Posterior vena cava (tissue), 2 donors: ENCODE data around the gene MAN1A2. TPM values are rescaled to one million over a fixed set of nuclear protein-coding genes. Genes with fewer than 3 reads are reported as not detected.
"Not testable (repeated sequence)": the region's sequence is repeated elsewhere in the genome, so short reads cannot be mapped to it uniquely, and the experiment has no call there.

ENCODE experiments used
- DNase-seq: peaks from one replicate; pipeline ENCODE4 v3.0.0-alpha.2; 2020; ENCODE audit warnings: low spot score
- intact Hi-C, 2 donors: fragments of 100-400 bp; cut with DNase I; formaldehyde crosslinking; loops; one replicate each; pipeline versions ENCODE4 v1.14.1 to v1.14.2; 2022 to 2023
- total RNA-seq, 2 donors: library from RNA; stranded (reverse); fragmentation: NEBNext Ultra II Directional; extraction: Animal tissue kit (Norgen Biotek cat#: 25700); gene quantifications; one replicate each; pipeline ENCODE4 v1.2.1, GENCODE V29; 2021
- donor health status: DM: yes; HTN: yes; CAD: no.
- donor health status: DM: yes; HTN: yes; CAD: no.

Gene MAN1A2
- total RNA-seq, 2 donors from 2014 or later = 47.3 to 48.7 TPM

DNA sequence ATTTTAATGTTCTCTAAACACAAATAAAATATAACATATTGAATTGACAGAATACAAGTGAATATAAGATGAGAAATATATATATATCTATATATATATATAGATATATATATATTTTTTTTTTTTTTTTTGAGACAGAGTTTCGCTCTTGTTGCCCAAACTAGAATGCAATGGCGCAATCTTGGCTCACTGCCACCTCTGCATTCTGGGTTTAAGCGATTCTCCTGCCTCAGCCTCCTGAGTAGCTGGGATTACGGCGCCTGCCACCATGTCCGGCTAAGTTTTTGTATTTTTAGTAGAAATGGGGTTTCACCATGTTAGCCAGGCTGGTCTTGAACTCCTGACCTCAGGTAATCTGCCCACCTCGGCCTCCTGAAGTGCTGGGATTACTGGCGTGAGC is 91.2 kb downstream of the MAN1A2 start:
- intact Hi-C loops, DNase-seq: not testable (repeated sequence)

DNA sequence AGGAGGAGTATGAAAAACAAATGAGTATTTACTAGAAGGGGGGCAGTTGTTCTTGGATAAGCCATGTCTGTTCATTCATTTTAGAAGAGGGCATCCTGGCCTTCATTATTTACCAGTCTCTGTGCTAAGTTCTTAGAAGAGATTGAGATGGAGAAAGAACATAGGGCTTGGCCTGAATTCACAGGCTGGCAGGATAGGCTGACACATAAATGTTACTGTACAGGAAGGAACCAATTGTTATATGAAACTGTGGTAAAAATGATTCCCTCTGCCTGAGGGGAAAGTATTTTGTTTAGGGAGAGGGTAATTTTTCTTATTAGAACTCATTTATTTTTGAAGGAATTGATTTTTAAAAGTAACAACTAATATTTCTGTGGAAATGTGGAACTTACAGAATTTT is 99.5 kb downstream of the MAN1A2 start:
- no peak for DNase-seq
- intact Hi-C loops = no loop called here

DNA sequence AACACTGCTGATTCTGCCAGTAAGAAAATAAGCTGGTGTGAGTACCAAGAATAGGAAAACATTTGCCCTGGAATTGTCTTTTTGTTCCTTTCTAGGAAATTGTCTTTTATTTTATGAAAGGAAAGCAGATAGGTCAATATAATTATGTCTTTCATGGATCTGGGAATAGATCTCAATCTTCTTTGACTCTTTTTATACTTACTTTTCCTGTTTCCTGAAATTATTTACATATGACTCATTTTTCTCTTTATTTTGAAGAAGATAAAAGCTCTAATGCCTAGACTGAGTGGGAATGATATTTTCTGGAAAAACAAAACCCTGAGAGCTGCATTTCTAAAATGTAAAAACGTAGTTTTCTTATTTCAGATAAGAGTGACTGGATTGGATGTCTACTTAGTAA is 100.1 kb downstream of the MAN1A2 start:
- DNase-seq = no peak
- intact Hi-C loops = no loop called here

DNA sequence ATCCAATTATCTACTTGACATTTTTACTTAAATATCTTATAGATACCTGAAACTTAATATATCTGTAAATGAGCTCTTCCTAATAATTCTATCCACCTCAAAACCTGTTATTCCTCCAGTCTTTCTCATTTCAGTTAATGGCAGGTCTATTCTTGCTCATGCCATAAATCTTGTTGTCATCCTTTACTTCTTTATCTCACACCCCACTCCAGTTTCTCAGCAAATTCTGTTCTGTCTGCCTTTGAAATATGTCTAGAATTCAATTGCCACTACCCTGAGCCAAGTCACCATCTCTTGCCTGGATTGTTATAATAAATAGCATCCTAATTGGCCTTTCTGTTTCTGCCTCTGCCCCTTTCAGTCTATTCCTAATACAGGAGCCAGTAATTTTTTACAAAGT is 105.8 kb downstream of the MAN1A2 start:
- intact Hi-C loops = no loop called here
- DNase-seq = no peak

DNA sequence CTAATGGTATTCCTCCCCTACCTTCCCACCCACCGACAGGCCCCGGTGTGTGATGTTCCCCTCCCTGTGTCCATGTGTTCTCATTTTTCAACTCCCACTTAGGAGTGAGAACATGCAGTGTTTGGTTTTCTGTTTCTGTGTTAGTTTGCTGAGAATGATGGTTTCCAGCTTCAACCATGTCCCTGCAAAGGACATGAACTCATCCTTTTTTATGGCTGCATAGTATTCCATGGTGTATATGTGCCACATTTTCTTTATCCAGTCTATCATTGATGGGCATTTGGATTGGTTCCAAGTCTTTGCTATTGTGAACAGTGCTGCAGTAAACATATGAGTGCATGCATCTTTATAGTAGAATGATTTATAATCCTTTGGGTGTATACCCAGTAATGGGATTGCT is 108.2 kb downstream of the MAN1A2 start:
- intact Hi-C loops, DNase-seq: not testable (repeated sequence)

DNA sequence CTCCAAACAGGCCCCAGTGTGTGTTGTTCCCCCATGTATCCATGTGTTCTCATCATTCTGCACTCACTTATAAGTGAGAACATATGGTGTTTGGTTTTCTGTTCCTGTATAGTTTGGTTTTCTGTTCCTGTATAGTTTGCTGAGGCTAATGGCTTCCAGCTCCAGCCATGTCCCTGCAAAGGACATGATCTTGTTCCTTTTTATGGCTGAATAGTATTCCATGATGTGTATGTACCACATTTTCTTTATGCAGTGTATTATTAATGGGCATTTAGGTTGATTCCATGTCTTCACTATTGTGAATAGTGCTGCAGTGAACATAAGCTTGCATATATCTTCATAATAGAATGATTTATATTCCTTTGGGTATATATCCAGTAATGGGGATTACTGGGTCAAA is 111.8 kb downstream of the MAN1A2 start:
- DNase-seq = no peak
- intact Hi-C loops = no loop called here

DNA sequence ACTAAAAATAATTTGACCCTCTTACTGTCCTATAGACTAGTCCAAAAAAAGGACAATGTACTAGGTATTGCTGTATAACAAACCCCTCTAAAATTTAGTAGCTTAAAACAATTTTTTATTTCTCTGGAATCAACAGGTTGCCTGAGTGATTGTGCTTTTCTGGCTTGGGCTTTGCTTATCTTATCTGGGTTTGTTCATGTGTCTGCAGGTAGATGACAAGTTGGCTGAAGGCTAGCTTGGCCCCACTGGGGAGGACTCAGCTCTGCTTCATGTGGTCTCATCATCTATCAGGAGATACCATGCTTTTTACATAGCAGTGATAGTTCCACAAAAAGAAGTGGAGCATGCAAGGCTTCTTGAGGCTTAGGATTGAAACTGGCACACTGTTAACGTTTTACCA is 114.2 kb downstream of the MAN1A2 start:
- intact Hi-C loops = no loop called here
- DNase-seq = no peak

DNA sequence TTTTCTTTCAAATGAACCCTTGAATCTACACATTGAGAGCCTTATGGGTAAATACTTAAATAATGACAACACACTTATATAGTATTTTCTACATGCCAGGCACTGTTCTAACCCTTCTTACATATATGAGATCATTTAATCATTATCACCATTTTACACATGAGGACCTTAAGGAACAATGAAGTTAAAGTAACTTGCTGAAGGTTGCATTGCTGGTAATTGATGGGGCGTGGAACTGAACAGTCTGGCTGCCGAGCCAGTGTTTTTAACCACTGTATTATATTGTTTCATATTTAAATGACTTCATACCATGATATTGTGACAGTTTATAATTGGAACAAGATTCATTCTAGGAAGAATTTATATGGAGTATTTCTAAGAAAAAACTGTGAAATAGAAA is 126.7 kb downstream of the MAN1A2 start:
- intact Hi-C loops = no loop called here
- DNase-seq = no peak

DNA sequence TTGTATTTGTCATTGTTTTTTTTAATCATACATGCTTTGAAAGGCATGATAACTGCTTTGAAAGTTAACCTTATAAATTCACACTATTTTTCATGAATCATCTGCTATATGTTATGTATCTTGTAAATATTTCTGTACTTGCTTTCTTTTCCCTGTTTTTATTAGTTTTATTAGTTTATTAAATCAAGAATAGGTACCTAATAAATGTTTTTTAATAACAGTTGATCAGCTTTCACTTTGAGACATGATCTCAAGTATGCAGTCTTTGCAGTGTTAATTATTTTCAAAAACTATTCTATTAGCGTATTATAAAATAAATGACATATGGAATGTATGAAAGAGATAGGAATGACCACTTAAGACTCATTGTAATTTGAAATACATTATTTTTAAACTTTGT is 127.8 kb downstream of the MAN1A2 start:
- intact Hi-C loops = no loop called here
- DNase-seq = no peak

DNA sequence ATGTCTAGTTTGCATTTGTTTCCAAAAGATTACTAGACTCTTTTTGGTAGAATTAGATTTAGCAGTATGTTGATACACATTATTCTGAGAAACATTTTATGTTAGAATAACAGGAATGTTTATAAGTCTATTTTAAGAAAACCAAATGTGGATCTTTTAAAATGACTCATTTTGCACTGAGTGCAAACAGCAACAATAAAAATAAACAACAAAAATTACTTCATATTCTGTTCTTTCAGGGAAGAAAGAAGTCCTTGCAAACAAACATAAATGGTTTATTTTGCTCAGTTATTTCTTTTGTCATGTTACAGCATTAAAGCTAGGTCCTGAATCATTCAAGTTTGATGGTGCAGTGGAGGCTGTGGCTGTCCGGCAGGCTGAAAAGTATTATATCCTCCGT is 131.8 kb downstream of the MAN1A2 start:
- DNase-seq = no peak
- intact Hi-C loops = no loop called here

DNA sequence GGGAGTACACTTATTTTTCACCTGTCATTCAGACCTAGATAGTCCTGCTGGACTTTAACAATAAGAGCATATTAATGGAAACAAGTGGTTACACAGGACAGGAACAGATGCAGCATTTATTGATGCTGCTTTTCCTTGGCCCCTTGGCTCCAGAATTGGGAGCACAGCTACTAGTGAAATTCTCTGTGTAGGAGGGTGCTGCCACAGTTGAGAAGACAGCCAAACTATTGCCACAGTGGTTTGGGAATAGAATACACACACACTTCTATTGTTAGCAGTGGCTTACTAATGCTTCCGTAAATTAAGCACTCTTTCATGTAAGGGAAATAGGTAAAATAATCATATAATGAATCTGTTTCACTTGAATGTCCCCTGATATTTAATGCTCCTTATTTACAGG is 133.3 kb downstream of the MAN1A2 start:
- DNase-seq = no peak
- intact Hi-C loops = no loop called here

DNA sequence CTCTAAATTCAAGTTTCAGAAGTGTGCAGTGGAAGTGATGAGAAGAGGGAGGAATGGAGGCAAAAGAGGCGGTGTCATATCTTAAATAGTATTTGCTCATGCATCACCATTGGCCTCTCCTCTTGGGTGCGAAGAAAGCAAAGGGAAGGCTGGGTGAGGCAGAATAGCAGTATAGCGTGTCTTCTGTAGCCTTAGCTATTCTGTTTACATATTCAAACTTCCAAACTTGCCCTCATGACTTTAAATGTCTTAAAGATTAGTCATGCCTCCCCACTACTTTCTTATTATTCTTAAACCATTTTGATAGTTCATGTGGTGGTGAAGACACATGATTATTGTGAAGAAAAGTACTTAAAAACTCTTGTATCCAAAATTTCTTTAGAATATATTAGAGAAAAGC is 134.0 kb downstream of the MAN1A2 start:
- intact Hi-C loops = no loop called here
- DNase-seq = no peak

DNA sequence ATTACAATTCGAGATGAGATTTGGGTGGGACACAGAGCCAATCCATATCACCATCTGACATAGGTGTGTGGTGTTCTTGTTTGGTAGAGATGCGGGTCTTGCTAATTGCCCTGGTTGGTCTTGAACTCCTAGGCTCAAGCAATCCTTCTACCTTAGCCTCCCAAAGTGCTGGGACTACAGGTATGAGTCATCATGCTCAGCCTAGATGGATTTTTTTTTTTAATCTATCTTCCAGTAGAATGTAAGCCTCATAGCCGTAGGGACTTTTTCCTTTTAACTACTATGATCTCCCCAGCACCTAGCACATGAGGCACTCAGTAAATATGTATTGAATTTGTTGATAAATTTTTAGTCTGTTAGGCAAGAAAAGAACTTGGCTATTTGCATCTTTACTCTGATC is 144.0 kb downstream of the MAN1A2 start:
- DNase-seq = no peak
- intact Hi-C loops = loop anchor here in 1 of 2 donors (5.0 kb wide), 1 partner anchor 246 kb away; no protein-coding TSS in a partner anchor

DNA sequence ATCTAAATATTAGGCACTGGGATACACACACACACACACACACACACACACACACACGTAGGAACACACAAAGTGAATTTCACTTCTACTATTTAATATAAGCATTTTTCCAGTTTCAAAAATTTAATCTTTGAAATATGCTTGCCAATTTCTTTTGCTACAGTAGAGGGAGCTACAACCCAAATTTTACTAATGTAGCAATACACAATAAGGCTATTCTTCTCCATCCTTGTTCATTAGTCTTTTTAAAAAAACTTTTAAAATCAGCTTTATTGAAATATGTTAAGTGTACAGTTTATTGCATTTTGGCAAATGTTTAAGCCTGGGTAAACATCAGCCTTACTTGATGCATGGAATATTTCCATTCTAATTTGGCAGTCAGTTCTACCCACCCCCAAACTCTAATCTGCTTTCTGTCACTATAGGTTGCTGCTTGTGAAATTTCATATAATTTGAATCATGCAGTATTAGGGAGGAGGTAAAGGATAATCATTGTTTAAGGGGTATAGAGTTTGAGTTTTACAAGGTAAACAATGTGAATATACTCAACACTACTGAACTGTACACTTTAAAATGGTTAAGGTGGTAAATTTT is 145.6 kb downstream of the MAN1A2 start:
- intact Hi-C loops = loop anchor here in 1 of 2 donors (5.0 kb wide), 1 partner anchor 244 kb away; no protein-coding TSS in a partner anchor
- no peak for DNase-seq

DNA sequence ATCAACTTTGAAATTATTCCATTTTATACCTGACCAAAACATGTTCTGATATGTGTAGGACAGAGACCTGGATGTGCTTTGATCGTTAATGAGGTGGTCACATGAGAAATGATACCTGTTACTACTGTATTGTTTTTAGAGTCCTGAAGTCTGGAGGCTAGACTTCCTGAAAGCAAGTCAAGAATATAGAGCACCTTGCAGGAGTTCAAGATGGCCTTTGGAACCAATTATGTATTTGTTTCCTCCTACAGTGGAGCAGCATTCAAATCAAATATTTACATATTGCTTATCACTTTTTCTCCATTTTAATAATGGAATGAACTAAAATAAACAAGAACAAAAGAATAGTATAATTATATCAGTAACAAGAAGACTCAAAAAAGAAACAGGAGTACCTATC is 155.9 kb downstream of the MAN1A2 start:
- intact Hi-C loops = no loop called here

DNA sequence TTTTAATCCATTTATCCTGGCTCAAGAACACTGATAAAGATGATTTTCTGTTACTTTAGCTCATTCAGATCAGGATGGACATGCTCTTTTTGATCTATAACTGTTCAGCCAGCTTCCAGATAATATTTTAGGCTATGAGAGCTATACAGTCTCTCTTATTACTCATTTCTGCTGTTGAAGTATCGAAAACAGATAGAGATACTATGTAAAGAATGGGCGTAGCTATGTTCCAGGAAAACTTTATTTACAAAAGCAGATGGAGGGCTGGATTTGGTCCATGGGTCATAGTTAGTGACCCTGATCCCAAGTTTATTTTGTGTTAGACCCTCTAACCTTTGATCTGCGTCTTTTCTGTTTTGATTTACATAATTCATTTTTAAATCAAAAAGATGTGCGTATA is 159.8 kb downstream of the MAN1A2 start:
- intact Hi-C loops = no loop called here
- DNase-seq = no peak

More for the DNA sequence above, 155.9 kb downstream of the MAN1A2 start:
- DNase-seq = no peak

DNA sequence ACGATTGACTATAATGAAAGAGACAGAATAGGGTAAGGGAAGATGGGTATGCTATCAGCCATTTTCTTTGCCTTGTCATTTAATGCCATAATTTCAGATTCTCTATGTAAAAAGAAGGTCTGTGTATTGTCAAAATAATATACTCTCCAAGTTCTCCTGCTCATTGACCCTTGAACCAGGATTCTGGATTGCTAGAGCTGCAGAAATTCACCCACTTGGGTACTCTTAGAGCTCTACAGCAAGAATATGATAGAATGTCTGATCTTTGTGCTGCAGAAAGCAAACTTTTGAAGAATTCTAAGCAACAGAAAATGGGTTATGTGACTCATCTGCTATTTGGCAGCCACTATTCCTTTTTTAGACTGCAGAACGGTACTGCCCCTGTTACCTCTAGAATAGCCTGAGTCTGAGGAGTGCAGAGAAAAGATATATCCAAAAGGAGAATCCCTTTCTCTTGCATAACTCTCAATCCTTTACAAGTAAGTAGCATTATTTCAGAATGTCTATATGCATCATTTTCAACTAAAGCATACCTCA is 160.4 kb downstream of the MAN1A2 start:
- DNase-seq = no peak
- intact Hi-C loops = no loop called here

DNA sequence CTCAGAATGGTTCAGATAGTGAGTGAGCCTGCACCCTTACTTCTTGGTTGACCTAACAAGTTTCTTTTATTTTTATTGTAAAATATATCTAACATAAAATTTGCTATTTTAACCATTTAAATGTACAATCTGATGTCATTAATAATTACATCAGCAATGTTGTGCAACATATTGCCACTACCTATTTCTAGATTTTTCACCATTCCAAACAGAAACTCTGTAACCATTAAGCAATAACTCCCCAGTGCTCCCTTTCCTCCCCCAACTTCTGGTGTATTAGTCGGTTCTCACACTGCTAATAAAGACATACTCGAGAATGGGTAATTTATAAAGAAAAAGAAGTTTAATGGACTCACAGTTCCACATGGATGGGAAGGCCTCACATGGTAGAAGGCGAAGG is 162.4 kb downstream of the MAN1A2 start:
- no peak for DNase-seq
- intact Hi-C loops = loop anchor here in 1 of 2 donors (10.0 kb wide), 2 partner anchors 75 to 365 kb away; partner anchors contain the start of gene TENT5C

DNA sequence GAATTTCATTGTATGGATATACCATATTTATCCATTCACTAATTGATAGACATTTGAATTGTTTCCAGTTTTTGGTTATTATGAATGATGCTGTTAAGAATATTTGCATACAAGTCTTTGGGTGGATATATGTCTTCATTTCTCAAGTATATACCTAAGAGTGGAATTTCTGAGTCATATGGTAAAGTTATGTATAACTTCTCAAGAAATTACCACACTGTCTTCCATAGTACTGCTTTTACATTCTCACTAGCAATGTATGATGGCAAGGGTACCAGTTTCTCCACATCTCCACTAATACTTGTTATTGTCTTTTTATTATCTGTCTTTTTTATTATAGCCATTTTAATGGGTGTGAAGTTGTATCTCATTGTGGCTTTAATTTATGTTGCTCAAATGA is 164.0 kb downstream of the MAN1A2 start:
- intact Hi-C loops = loop anchor here in 1 of 2 donors (10.0 kb wide), 2 partner anchors 74 to 364 kb away; partner anchors contain the start of gene TENT5C
- no peak for DNase-seq

DNA sequence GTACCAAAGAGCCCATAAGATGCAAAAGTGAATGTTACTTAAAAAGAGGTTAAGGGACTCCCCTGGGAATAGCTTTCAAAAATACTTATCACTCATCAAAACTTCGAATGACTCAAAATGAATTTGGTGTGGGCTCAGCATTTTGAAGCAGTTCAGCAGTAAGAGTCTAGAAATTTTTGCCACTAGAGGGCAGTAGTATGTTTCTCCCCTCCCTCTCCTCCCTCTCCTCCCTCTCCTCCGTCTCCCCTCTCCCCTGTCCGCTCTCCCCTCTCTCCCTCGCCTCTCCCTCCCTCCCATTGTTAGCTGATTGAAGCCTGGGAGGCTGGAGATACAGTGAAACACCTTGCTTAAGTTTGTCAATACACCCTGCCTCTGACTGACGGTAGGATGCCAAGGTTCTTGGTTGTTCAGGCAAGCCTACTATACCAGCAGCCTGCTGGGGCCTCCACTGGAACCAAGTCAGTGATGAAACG is 167.8 kb downstream of the MAN1A2 start:
- no peak for DNase-seq
- intact Hi-C loops = loop anchor here in 1 of 2 donors (5.0 to 10.0 kb wide), 3 partner anchors 70 to 360 kb away; partner anchors contain the start of gene TENT5C

DNA sequence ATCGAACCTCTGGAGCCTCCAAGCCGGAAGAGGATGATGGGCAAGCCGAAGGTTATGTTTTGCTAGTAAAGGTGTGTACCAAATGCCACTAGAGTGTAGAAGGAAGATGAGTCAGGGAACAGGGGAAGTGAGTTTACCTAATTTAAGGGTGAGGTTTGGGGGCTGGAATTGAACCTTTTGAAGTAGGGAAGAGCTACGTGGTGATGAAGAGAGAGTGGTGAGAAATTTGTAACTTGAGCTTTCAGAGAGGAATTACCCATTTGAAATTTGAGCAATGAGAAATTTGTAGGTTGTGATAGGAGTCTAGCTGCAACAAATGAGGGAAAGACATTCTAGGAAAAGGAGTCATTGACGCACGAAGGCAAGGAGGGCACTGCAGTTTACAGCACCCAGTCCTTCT is 168.6 kb downstream of the MAN1A2 start:
- intact Hi-C loops = loop anchor here in 1 of 2 donors (5.0 to 10.0 kb wide), 3 partner anchors 69 to 359 kb away; partner anchors contain the start of gene TENT5C
- DNase-seq = no peak
